SK-N-SH (cell line): ENCODE results near the gene DERA.

Experiments used
- CHD2 ChIP-seq: fragments of 150-350 bp; IDR thresholded peaks from 2 replicates; pipeline ENCODE4 v1.6.1; 2018; ENCODE audit warnings: low read length; ENCODE audit not compliant: partially characterized antibody
- EP300 ChIP-seq, 2 experiments: IDR thresholded peaks; 2 replicates each; pipeline versions ENCODE4 v1.4.0 to v1.6.1; 2012; ENCODE audit warnings: borderline replicate concordance in 1 of 2, low read depth in 1 of 2, low read length in 1 of 2
- EZH2phosphoT487 ChIP-seq: fragments of 200-600 bp; sonication (generic); IDR thresholded peaks from 2 replicates; pipeline ENCODE4 v1.6.1; 2017; ENCODE audit warnings: low read depth, mixed run types, mild to moderate bottlenecking, antibody characterized with exemption, moderate library complexity, borderline replicate concordance
- JUND ChIP-seq: IDR thresholded peaks from 2 replicates; pipeline ENCODE4 v1.4.0; 2012
- NRF1 ChIP-seq: IDR thresholded peaks from 2 replicates; pipeline ENCODE4 v1.6.1; 2012; ENCODE audit warnings: low read depth, mild to moderate bottlenecking, low read length
- POLR2AphosphoS5 ChIP-seq: IDR thresholded peaks from 2 replicates; pipeline ENCODE4 v1.6.1; 2012; ENCODE audit warnings: low read depth, low read length
- RCOR1 ChIP-seq: fragments of 150-350 bp; IDR thresholded peaks from 2 replicates; pipeline ENCODE4 v1.6.1; 2017; ENCODE audit warnings: antibody characterized with exemption, low read length
- RXRA ChIP-seq: IDR thresholded peaks from 2 replicates; pipeline ENCODE4 v1.4.0; 2012; ENCODE audit warnings: low read depth, mild to moderate bottlenecking, borderline replicate concordance
- SMC3 ChIP-seq: IDR thresholded peaks from 2 replicates; pipeline ENCODE4 v1.6.1; 2012; ENCODE audit warnings: low read depth, low read length, improper control_type of control experiment
- TCF12 ChIP-seq: IDR thresholded peaks from 2 replicates; pipeline ENCODE4 v1.4.0; 2012
- YY1 ChIP-seq: IDR thresholded peaks from 2 replicates; pipeline ENCODE4 v1.4.0; 2012; ENCODE audit warnings: low read depth, mild to moderate bottlenecking
- TF ChIP-seq, protein P1 (sequence below): fragments of 200-600 bp; sonication (generic); IDR thresholded peaks from 2 replicates; pipeline ENCODE4 v1.6.1; 2017; ENCODE audit warnings: antibody characterized with exemption, mild to moderate bottlenecking, moderate library complexity
- TF ChIP-seq, protein P2 (sequence below): IDR thresholded peaks from 2 replicates; pipeline ENCODE4 v1.4.0; 2012; ENCODE audit warnings: low read depth
- TF ChIP-seq, protein P3 (sequence below): fragments of 150-350 bp; IDR thresholded peaks from 2 replicates; pipeline ENCODE4 v1.6.1; 2016; ENCODE audit warnings: mild to moderate bottlenecking, low read depth, low read length

DNA sequence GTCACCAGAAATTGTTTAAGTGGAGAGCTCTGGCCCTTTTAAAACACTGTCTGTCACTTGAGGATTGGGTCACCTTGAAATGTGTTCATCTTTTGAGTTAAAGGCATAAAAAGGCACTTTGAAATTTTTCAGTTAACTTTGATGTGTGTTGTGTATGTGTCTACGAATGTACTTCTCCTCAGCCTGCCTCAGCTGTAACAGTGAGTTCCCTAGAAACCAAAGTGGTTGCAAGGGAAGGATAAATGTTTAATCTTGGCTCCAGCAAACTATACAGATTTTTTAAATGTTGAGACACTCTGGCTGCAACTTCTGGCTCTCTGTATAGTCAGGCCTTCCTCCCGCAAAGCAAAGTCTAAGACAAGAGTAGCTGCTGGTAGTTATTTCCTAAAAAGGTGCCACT is 8.3 kb downstream of the DERA start:
- no peak for TF ChIP-seq SMC3
- TF ChIP-seq, protein P1, sequence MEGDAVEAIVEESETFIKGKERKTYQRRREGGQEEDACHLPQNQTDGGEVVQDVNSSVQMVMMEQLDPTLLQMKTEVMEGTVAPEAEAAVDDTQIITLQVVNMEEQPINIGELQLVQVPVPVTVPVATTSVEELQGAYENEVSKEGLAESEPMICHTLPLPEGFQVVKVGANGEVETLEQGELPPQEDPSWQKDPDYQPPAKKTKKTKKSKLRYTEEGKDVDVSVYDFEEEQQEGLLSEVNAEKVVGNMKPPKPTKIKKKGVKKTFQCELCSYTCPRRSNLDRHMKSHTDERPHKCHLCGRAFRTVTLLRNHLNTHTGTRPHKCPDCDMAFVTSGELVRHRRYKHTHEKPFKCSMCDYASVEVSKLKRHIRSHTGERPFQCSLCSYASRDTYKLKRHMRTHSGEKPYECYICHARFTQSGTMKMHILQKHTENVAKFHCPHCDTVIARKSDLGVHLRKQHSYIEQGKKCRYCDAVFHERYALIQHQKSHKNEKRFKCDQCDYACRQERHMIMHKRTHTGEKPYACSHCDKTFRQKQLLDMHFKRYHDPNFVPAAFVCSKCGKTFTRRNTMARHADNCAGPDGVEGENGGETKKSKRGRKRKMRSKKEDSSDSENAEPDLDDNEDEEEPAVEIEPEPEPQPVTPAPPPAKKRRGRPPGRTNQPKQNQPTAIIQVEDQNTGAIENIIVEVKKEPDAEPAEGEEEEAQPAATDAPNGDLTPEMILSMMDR, result no peak
- no peak for TF ChIP-seq YY1
- TF ChIP-seq EZH2phosphoT487, result no peak
- no peak for TF ChIP-seq RCOR1
- TF ChIP-seq, protein P2, sequence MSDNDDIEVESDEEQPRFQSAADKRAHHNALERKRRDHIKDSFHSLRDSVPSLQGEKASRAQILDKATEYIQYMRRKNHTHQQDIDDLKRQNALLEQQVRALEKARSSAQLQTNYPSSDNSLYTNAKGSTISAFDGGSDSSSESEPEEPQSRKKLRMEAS, result no peak
- TF ChIP-seq TCF12, result no peak
- TF ChIP-seq, protein P3, sequence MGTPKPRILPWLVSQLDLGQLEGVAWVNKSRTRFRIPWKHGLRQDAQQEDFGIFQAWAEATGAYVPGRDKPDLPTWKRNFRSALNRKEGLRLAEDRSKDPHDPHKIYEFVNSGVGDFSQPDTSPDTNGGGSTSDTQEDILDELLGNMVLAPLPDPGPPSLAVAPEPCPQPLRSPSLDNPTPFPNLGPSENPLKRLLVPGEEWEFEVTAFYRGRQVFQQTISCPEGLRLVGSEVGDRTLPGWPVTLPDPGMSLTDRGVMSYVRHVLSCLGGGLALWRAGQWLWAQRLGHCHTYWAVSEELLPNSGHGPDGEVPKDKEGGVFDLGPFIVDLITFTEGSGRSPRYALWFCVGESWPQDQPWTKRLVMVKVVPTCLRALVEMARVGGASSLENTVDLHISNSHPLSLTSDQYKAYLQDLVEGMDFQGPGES, result no peak
- TF ChIP-seq JUND, result no peak
- no peak for TF ChIP-seq NRF1
- TF ChIP-seq EP300 (IDR thresholded peaks at IDR 0.05; ENCODE audit: borderline replicate concordance in 1 of 2, low read depth in 1 of 2, low read length in 1 of 2), result no peak
- TF ChIP-seq RXRA, result no peak
- no peak for TF ChIP-seq POLR2AphosphoS5
- no peak for TF ChIP-seq CHD2
